Measurements from ENCODE around the gene EEF1AKMT4. TPM values are rescaled to one million over a fixed set of nuclear protein-coding genes. Genes with fewer than 3 reads are reported as not detected.
"Not testable (repeated sequence)": the region's sequence is repeated elsewhere in the genome, so short reads cannot be mapped to it uniquely, and the experiment has no call there.

EEF1AKMT4 gene
- total and polyA plus RNA-seq, 4 donors: 2.1 to 13.9 (median 10.8) TPM

- TF ChIP-seq HNF4G (IDR thresholded peaks at IDR 0.05): no peak
- TF ChIP-seq, protein P1, sequence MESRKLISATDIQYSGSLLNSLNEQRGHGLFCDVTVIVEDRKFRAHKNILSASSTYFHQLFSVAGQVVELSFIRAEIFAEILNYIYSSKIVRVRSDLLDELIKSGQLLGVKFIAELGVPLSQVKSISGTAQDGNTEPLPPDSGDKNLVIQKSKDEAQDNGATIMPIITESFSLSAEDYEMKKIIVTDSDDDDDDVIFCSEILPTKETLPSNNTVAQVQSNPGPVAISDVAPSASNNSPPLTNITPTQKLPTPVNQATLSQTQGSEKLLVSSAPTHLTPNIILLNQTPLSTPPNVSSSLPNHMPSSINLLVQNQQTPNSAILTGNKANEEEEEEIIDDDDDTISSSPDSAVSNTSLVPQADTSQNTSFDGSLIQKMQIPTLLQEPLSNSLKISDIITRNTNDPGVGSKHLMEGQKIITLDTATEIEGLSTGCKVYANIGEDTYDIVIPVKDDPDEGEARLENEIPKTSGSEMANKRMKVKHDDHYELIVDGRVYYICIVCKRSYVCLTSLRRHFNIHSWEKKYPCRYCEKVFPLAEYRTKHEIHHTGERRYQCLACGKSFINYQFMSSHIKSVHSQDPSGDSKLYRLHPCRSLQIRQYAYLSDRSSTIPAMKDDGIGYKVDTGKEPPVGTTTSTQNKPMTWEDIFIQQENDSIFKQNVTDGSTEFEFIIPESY (IDR thresholded peaks at IDR 0.05): no peak
- TF ChIP-seq, protein P2, sequence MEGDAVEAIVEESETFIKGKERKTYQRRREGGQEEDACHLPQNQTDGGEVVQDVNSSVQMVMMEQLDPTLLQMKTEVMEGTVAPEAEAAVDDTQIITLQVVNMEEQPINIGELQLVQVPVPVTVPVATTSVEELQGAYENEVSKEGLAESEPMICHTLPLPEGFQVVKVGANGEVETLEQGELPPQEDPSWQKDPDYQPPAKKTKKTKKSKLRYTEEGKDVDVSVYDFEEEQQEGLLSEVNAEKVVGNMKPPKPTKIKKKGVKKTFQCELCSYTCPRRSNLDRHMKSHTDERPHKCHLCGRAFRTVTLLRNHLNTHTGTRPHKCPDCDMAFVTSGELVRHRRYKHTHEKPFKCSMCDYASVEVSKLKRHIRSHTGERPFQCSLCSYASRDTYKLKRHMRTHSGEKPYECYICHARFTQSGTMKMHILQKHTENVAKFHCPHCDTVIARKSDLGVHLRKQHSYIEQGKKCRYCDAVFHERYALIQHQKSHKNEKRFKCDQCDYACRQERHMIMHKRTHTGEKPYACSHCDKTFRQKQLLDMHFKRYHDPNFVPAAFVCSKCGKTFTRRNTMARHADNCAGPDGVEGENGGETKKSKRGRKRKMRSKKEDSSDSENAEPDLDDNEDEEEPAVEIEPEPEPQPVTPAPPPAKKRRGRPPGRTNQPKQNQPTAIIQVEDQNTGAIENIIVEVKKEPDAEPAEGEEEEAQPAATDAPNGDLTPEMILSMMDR (IDR thresholded peaks at IDR 0.05; ENCODE audit: low read depth, low read length, missing input control): no peak
- no peak for TF ChIP-seq MAX (IDR thresholded peaks at IDR 0.05)
- no peak for TF ChIP-seq EGR1 (IDR thresholded peaks at IDR 0.05; ENCODE audit: low read depth in 2 of 2)
- no peak for TF ChIP-seq SP1 (IDR thresholded peaks at IDR 0.05)
These were observed 13.3 kb downstream of the EEF1AKMT4 start (continued) for GRCh38 chr3:184262764-184263179.

DNA sequence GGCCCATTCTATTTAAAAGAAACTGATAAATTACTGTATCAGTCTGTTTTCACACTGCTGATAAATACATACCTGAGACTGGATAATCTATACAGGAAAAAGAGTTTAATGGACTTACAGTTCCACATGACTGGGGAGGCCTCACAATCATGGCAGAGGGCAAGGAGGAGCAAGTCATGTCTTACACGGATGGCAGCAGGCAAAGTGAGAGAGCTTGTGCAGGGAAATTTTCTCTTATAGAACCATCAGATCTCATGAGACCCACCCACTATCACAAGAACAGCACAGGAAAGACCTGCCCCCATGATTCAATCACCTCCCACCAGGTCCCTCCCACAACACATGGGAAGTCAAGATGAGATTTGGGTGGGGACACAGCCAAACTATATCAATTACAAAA is 17.8 kb downstream of the EEF1AKMT4 start:
- DNase-seq (ENCODE audit: low spot score); H3K36me3 ChIP-seq (ENCODE audit: control insufficient read depth in 4 of 4, insufficient read depth in 3 of 4, low read depth in 1 of 4, low read length in 3 of 4); H3K4me1 ChIP-seq (ENCODE audit: control insufficient read depth in 4 of 4, insufficient read depth in 4 of 4, low read length in 3 of 4); H3K27ac ChIP-seq (ENCODE audit: low read depth in 1 of 2, low read length in 2 of 2); H3K9me3 ChIP-seq (ENCODE audit: control insufficient read depth in 4 of 4, low read length in 3 of 4); H3K4me3 ChIP-seq (ENCODE audit: low read depth in 1 of 3, low read length in 3 of 3); H3K27me3 ChIP-seq (ENCODE audit: control insufficient read depth in 4 of 4, insufficient read depth in 4 of 4, low read length in 3 of 4); H3K9ac ChIP-seq (ENCODE audit: low read depth in 1 of 2, low read length in 2 of 2): not testable (repeated sequence)
- WGBS: 90% methylated on average over 1 of the region's 1 CpG

DNA sequence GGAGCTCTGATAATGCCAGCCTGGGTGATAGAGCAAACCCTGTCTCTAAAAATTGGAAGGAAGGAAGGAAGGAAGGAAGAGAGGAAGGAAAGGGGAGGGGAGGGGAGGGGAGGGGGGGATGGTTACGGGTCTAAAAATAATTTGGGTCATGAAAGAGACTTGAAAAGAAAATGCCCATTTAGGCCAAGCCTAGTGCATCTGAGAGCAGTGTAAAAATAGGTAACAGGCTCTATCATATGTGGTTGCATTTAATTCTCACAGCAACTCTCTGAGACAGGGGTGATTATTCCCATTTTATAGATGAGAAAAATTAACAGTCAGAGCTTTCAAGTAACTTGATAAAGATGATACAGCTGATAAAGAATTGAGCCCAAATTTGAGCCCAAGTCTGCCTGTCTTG is 22.8 kb downstream of the EEF1AKMT4 start:
- H3K36me3 ChIP-seq (ENCODE audit: control insufficient read depth in 4 of 4, insufficient read depth in 3 of 4, low read depth in 1 of 4, low read length in 3 of 4): no peaks in the 10 kb centered on the region
- TF ChIP-seq, protein P2 (IDR thresholded peaks at IDR 0.05; ENCODE audit: low read depth, low read length, missing input control): no peak
- TF ChIP-seq RXRA (IDR thresholded peaks at IDR 0.05) (no peak), EGR1 (IDR thresholded peaks at IDR 0.05; ENCODE audit: low read depth in 2 of 2) (no peak), JUND (IDR thresholded peaks at IDR 0.05) (no peak), HNF4G (IDR thresholded peaks at IDR 0.05) (no peak), MAX (IDR thresholded peaks at IDR 0.05) (no peak), NR2F2 (IDR thresholded peaks at IDR 0.05) (no peak), REST (IDR thresholded peaks at IDR 0.05) (no peak), HNF4A (conservative IDR thresholded peaks at IDR 0.05) (no peak), GABPA (IDR thresholded peaks at IDR 0.05 in 1 of 2, conservative IDR thresholded peaks at IDR 0.05 in 1 of 2) (no peak), FOXA1 (IDR thresholded peaks at IDR 0.05) (no peak), YY1 (IDR thresholded peaks at IDR 0.05) (no peak), FOXA2 (IDR thresholded peaks at IDR 0.05) (no peak)
- TF ChIP-seq, protein P3, sequence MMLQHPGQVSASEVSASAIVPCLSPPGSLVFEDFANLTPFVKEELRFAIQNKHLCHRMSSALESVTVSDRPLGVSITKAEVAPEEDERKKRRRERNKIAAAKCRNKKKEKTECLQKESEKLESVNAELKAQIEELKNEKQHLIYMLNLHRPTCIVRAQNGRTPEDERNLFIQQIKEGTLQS (IDR thresholded peaks at IDR 0.05): no peak
- TF ChIP-seq, protein P1 (IDR thresholded peaks at IDR 0.05): no peak
- H3K9ac ChIP-seq (ENCODE audit: low read depth in 1 of 2, low read length in 2 of 2): no peak overlapping the region
- peaks cover 0 to 6% (median 3%) of the 10 kb centered on the region in 4 donors for H3K27me3 ChIP-seq (ENCODE audit: control insufficient read depth in 4 of 4, insufficient read depth in 4 of 4, low read length in 3 of 4)
- WGBS: 47% methylated on average over 1 of the region's 1 CpG
- no peaks in the 10 kb centered on the region for H3K9me3 ChIP-seq (ENCODE audit: control insufficient read depth in 4 of 4, low read length in 3 of 4)
- no peak overlapping the region for H3K4me3 ChIP-seq (ENCODE audit: low read depth in 1 of 3, low read length in 3 of 3)
- H3K4me1 ChIP-seq (ENCODE audit: control insufficient read depth in 4 of 4, insufficient read depth in 4 of 4, low read length in 3 of 4): peaks cover 0 to 5% (median 0%) of the 10 kb centered on the region in 4 donors
- H3K27ac ChIP-seq (ENCODE audit: low read depth in 1 of 2, low read length in 2 of 2): no peak overlapping the region
- no peak for DNase-seq (ENCODE audit: low spot score)
